ENCODE data around the gene PRKD2. TPM values are rescaled to one million over a fixed set of nuclear protein-coding genes. Genes with fewer than 3 reads are reported as not detected.

Gene PRKD2
- total RNA-seq, 1 experiment from 2014 or later, result 19.1 TPM

GRCh38 chr19:46725036-46725820 is 8.3 kb upstream of the PRKD2 start:
- DNase-seq (ENCODE audit: low read depth), result no peak

- DNase-seq (ENCODE audit: low read depth), result no peak
These were observed 7.6 kb upstream of the PRKD2 start for GRCh38 chr19:46724468-46724867.

- no peak for DNase-seq (ENCODE audit: low read depth)
These were observed 6.6 kb upstream of the PRKD2 start for GRCh38 chr19:46723471-46723870.

- DNase-seq (ENCODE audit: low read depth), result no peak
These were observed 6.1 kb upstream of the PRKD2 start for GRCh38 chr19:46723023-46723461.

- DNase-seq (ENCODE audit: low read depth), result no peak
These were observed 5.6 kb upstream of the PRKD2 start for GRCh38 chr19:46722421-46723022.

GRCh38 chr19:46722004-46722380 is 5.1 kb upstream of the PRKD2 start:
- no peak for DNase-seq (ENCODE audit: low read depth)

- DNase-seq (ENCODE audit: low read depth), result no peak
These were observed 4.5 kb upstream of the PRKD2 start for GRCh38 chr19:46721269-46722003.

- no peak for DNase-seq (ENCODE audit: low read depth)
These were observed 3.8 kb upstream of the PRKD2 start for GRCh38 chr19:46720503-46721239.

- DNase-seq (ENCODE audit: low read depth), result no peak
These were observed 3.0 kb upstream of the PRKD2 start for GRCh38 chr19:46719629-46720502.

- no peak for DNase-seq (ENCODE audit: low read depth)
These were observed 2.2 kb upstream of the PRKD2 start for GRCh38 chr19:46718934-46719622.

- no peak for DNase-seq (ENCODE audit: low read depth)
These were observed 1.4 kb upstream of the PRKD2 start for GRCh38 chr19:46718157-46718933.

- DNase-seq (ENCODE audit: low read depth), result no peak
These were observed 816 bp upstream of the PRKD2 start for GRCh38 chr19:46717716-46718143.

GRCh38 chr19:46716672-46717033 is 261 bp downstream of the PRKD2 start:
- no peak for DNase-seq (ENCODE audit: low read depth)

- no peak for DNase-seq (ENCODE audit: low read depth)
These were observed 791 bp downstream of the PRKD2 start for GRCh38 chr19:46715975-46716671.

- no peak for DNase-seq (ENCODE audit: low read depth)
These were observed 1.3 kb downstream of the PRKD2 start for GRCh38 chr19:46715620-46715974.

- no peak for DNase-seq (ENCODE audit: low read depth)
These were observed 2.3 kb downstream of the PRKD2 start for GRCh38 chr19:46714444-46715106.

- DNase-seq (ENCODE audit: low read depth), result peak; percentile 81
These were observed 3.0 kb downstream of the PRKD2 start for GRCh38 chr19:46713781-46714443.
